PC-3 (cell line): ENCODE data around the gene AFF4. TPM values are rescaled to one million over a fixed set of nuclear protein-coding genes. Genes with fewer than 3 reads are reported as not detected.

Experiments used
- ATAC-seq: fragments of 200-7000 bp; cut with Tn5 transposase; 2 replicates; pipeline ENCODE4 v1.9.1; 2020; ENCODE audit warnings: mild to moderate bottlenecking, moderate library complexity
- BruUV-seq: library from RNA; stranded (reverse); fragments of 400-500 nt; replicated peaks from 2 replicates; lab custom pipeline; 2021; lab: Mats Ljungman, UMichigan
- CTCF ChIA-PET: fragments of 300-600 bp; sonication (Branson Sonifier 250); formaldehyde crosslinking; loops from one replicate; lab custom pipeline; 2022; ENCODE audit warnings: antibody characterized with exemption; lab: Charles Lee
- POLR2A ChIA-PET: fragments of 300-600 bp; sonication (Branson Sonifier 250); formaldehyde crosslinking; loops from one replicate; lab custom pipeline; 2022; ENCODE audit warnings: antibody characterized with exemption; ENCODE audit not compliant: unreplicated experiment; lab: Charles Lee
- DNase-seq: peaks from one replicate; pipeline ENCODE4 v3.0.0-alpha.2; 2015
- H2AFZ ChIP-seq: fragments of 300-600 bp; sonication (generic); 2 replicates; pipeline ENCODE4 v1.6.0; 2016; ENCODE audit warnings: antibody characterized with exemption, low read length
- H3F3A ChIP-seq: fragments of 300-600 bp; sonication (generic); one replicate; pipeline ENCODE4 v1.6.0; 2017; ENCODE audit warnings: antibody characterized with exemption, low read length, control low read depth, mild to moderate bottlenecking; ENCODE audit not compliant: unreplicated experiment
- H3K27ac ChIP-seq: fragments of 300-600 bp; sonication (generic); 2 replicates; pipeline ENCODE4 v1.5.1; 2016; ENCODE audit warnings: mild to moderate bottlenecking, low read length
- H3K27me3 ChIP-seq: fragments of 300-600 bp; sonication (generic); 2 replicates; pipeline ENCODE4 v1.6.1; 2016; ENCODE audit warnings: low read length, mixed read lengths
- H3K36me3 ChIP-seq: fragments of 300-600 bp; sonication (generic); 2 replicates; pipeline ENCODE4 v1.6.1; 2016; ENCODE audit warnings: low read depth, mixed run types, low read length, mixed read lengths
- H3K4me1 ChIP-seq: fragments of 300-600 bp; sonication (generic); 2 replicates; pipeline ENCODE4 v1.5.1; 2016; ENCODE audit warnings: low read length; ENCODE audit not compliant: insufficient read depth
- H3K4me2 ChIP-seq: fragments of 300-600 bp; sonication (generic); 2 replicates; pipeline ENCODE4 v1.6.0; 2016; ENCODE audit warnings: low read length
- H3K4me3 ChIP-seq: fragments of 300-600 bp; sonication (generic); 2 replicates; pipeline ENCODE4 v1.5.1; 2016; ENCODE audit warnings: mild to moderate bottlenecking, low read length, mixed read lengths
- H3K79me2 ChIP-seq: fragments of 300-600 bp; sonication (generic); 2 replicates; pipeline ENCODE4 v1.6.1; 2017; ENCODE audit warnings: low read length, mixed read lengths
- H3K9ac ChIP-seq: fragments of 300-600 bp; sonication (generic); 2 replicates; pipeline ENCODE4 v1.6.0; 2016; ENCODE audit warnings: mild to moderate bottlenecking, low read length
- H3K9me2 ChIP-seq: fragments of 300-600 bp; sonication (generic); replicated peaks from 2 replicates; pipeline ENCODE4 v1.6.1; 2016; ENCODE audit warnings: mixed run types, low read length, mixed read lengths
- H3K9me3 ChIP-seq: fragments of 300-600 bp; sonication (generic); 2 replicates; pipeline ENCODE4 v1.6.1; 2016; ENCODE audit warnings: low read length, mixed read lengths
- H4K20me1 ChIP-seq: fragments of 300-600 bp; sonication (generic); 2 replicates; pipeline ENCODE4 v1.6.1; 2016; ENCODE audit warnings: low read length, mixed read lengths
- EZH2 ChIP-seq: fragments of 300-600 bp; sonication (generic); IDR thresholded peaks from one replicate; pipeline ENCODE4 v1.6.1; 2017; ENCODE audit warnings: antibody characterized with exemption, mild to moderate bottlenecking, low read length; ENCODE audit not compliant: unreplicated experiment
- EZH2phosphoT487 ChIP-seq: fragments of 300-600 bp; sonication (generic); IDR thresholded peaks from 2 replicates; pipeline ENCODE4 v1.6.1; 2018; ENCODE audit warnings: mild to moderate bottlenecking, antibody characterized with exemption, low read length, borderline replicate concordance
- intact Hi-C: fragments of 100-400 bp; cut with micrococcal nuclease; formaldehyde crosslinking; loops from 2 replicates; pipeline ENCODE4 v1.9.0; 2023
- total RNA-seq: library from RNA; depleted of rRNA; stranded (reverse); fragments of >200 nt; gene quantifications from 2 replicates; pipeline ENCODE4 v1.2.3, GENCODE V29; 2014
- TF ChIP-seq, protein P1 (sequence below): fragments of 300-600 bp; sonication (generic); conservative IDR thresholded peaks from 2 replicates; pipeline ENCODE4 v1.5.1; 2017; ENCODE audit warnings: antibody characterized with exemption, low read depth, mild to moderate bottlenecking, low read length

AFF4 gene
- total RNA-seq, 1 experiment from 2014 or later: 23.5 TPM

- ChIA-PET POLR2A (no interaction called here), CTCF (interaction anchor here (1.0 kb wide), 1 partner anchor 10 kb away, joined by 3 read pairs; no protein-coding TSS in a partner anchor)
- Histone ChIP-seq H3K9me3 (no peaks in the 10 kb centered on the region), H3K36me3 (peaks cover 8% of the 10 kb centered on the region; the same call in 1 of the 2 replicates), H3K79me2 (no peaks in the 10 kb centered on the region), H3K4me1 (no peaks in the 10 kb centered on the region), H3K27ac (no peak within 1 kb of the TSS), H4K20me1 (no peaks in the 10 kb centered on the region), H3K27me3 (no peaks in the 10 kb centered on the region), H3K9me2 (no peaks in the 10 kb centered on the region), H3K4me2 (no peak within 1 kb of the TSS), H2AFZ (no peak within 1 kb of the TSS), H3K4me3 (no peak within 1 kb of the TSS), H3K9ac (no peak within 1 kb of the TSS), H3F3A (no peaks in the 10 kb centered on the region)
- no peak; the same call in 1 of the 2 replicates for ATAC-seq
- TF ChIP-seq, protein P1, sequence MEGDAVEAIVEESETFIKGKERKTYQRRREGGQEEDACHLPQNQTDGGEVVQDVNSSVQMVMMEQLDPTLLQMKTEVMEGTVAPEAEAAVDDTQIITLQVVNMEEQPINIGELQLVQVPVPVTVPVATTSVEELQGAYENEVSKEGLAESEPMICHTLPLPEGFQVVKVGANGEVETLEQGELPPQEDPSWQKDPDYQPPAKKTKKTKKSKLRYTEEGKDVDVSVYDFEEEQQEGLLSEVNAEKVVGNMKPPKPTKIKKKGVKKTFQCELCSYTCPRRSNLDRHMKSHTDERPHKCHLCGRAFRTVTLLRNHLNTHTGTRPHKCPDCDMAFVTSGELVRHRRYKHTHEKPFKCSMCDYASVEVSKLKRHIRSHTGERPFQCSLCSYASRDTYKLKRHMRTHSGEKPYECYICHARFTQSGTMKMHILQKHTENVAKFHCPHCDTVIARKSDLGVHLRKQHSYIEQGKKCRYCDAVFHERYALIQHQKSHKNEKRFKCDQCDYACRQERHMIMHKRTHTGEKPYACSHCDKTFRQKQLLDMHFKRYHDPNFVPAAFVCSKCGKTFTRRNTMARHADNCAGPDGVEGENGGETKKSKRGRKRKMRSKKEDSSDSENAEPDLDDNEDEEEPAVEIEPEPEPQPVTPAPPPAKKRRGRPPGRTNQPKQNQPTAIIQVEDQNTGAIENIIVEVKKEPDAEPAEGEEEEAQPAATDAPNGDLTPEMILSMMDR: no peak
- TF ChIP-seq EZH2phosphoT487 (no peak), EZH2 (no peak)
- DNase-seq: no peak
- BruUV-seq: no TSS peak
- intact Hi-C loops: no loop called here
Measured at GRCh38 chr5:132873119-132873929, 90.1 kb downstream of the AFF4 start, which contains the start of gene LEAP2. LEAP2 (plus strand) TSS chr5:132873668; CDS start chr5:132873695, 27 bp downstream.

DNA sequence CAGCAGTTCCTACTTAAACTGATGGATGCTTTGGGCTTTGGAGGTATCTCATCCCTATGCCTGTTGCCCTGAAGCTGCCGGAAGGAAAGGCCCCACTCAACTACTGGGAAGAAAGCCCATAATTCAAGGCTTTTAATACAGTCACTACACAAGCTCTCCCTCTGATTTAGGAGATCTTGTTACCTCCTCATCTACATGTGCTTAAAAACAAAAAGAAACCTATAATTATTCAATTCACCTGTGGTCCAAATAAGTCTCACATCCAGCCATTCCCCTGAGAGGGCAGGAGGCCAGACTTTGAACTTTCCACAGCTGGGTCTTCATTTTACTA is 90.7 kb downstream of the AFF4 start:
- ChIA-PET POLR2A (no interaction called here), CTCF (interaction anchor here (1.0 kb wide), 1 partner anchor 11 kb away, joined by 3 read pairs; no protein-coding TSS in a partner anchor)
- Histone ChIP-seq H3K27me3 (no peaks in the 10 kb centered on the region), H3K4me3 (no peak overlapping the region), H3K36me3 (peaks cover 8% of the 10 kb centered on the region; the same call in 1 of the 2 replicates), H3K27ac (no peak overlapping the region), H3K79me2 (peaks cover 5% of the 10 kb centered on the region), H3K4me2 (no peak overlapping the region), H3F3A (no peaks in the 10 kb centered on the region), H3K9me3 (no peaks in the 10 kb centered on the region), H3K9me2 (no peaks in the 10 kb centered on the region), H2AFZ (no peak overlapping the region), H4K20me1 (peaks cover under 1% of the 10 kb centered on the region; the same call in 1 of the 2 replicates), H3K9ac (no peak overlapping the region), H3K4me1 (peaks cover 4% of the 10 kb centered on the region)
- ATAC-seq (no peak), DNase-seq (no peak)
- intact Hi-C loops: no loop called here
- no peak for TF ChIP-seq EZH2
- TF ChIP-seq, protein P1: no peak
- no peak for TF ChIP-seq EZH2phosphoT487
- no TSS peak for BruUV-seq
